Motor neuron (in vitro differentiated cells): ENCODE measurements around the gene MMP17. TPM values are rescaled to one million over a fixed set of nuclear protein-coding genes. Genes with fewer than 3 reads are reported as not detected.

ENCODE experiments used
- ATAC-seq, 8 experiments: fragments of 200-7000 bp; cut with Tn5 transposase; replicated peaks in 6 of 8; 2 replicates each; pipeline ENCODE4 v1.8.0; 2021; ENCODE audit warnings: mild to moderate bottlenecking in 8 of 8, moderate library complexity in 8 of 8
- H3K27ac ChIP-seq, 2 donors: fragments of 250-450 bp; sonication (Bioruptor Pico); 2 replicates each; pipeline ENCODE4 v1.9.0; 2021; ENCODE audit warnings: antibody characterized with exemption in 2 of 2, mild to moderate bottlenecking in 2 of 2, moderate library complexity in 1 of 2
- H3K4me1 ChIP-seq, 2 donors: fragments of 250-450 bp; sonication (Bioruptor Pico); replicated peaks in 1 of 2; 2 replicates each; pipeline ENCODE4 v1.6.1; 2021; ENCODE audit warnings: antibody characterized with exemption in 2 of 2, mild to moderate bottlenecking in 2 of 2, moderate library complexity in 1 of 2
- H3K4me3 ChIP-seq, 5 donors: fragments of 250-450 bp; sonication (Bioruptor Pico); 2 replicates each; pipeline ENCODE4 v1.9.0; 2021; ENCODE audit warnings: antibody characterized with exemption in 5 of 5, mild to moderate bottlenecking in 5 of 5, moderate library complexity in 4 of 5
- WGBS, 10 experiments: fragments of 450-650 bp; shearing (Covaris generic); methylation state at CpG; one replicate each; pipeline ENCODE4 v1.0.0; 2022; 5-methylcytosine and 5-hydroxymethylcytosine counted together
- in situ Hi-C, 9 experiments: fragments of 400-800 bp; cut with MboI; loops; one replicate each; pipeline ENCODE4 v1.15.0; 2021; ENCODE audit warnings: low sequenced_read_pairs in 9 of 9, low pct_unique_long_range_greater_than_20kb in 2 of 9; ENCODE audit not compliant: unreplicated experiment in 9 of 9
- total RNA-seq, 8 experiments: library from RNA; unstranded; fragments of 300-600 nt; gene quantifications; 2 replicates each; pipeline versions ENCODE4 v1.2.3 to v1.2.4, GENCODE V29; 2022

MMP17 gene
- total RNA-seq, 8 experiments from 2014 or later, result 8.2 to 118 (median 15.3) TPM

- Histone ChIP-seq H3K4me1 (peaks cover 7 to 10% of the 10 kb centered on the region in 2 donors), H3K27ac (no peak overlapping the region), H3K4me3 (no peak overlapping the region)
- in situ Hi-C loops, result no loop called here
- ATAC-seq, result no peak
- WGBS, 10 experiments, result 70 to 93% (median 80%) methylated on average over 2 to 3 of the region's 6 CpGs; no CpG with 5 or more reads in 7 of the 10 experiments
These were observed 72.2 kb downstream of the MMP17 start for GRCh38 chr12:131900397-131900796.

Other genes with a start within 250 kb of the MMP17 start
- 10 to 100 TPM; 25.2 to 84.4 (median 29.3) TPM for gene SFSWAP, start 117.3 kb upstream of the MMP17 start, total RNA-seq
- gene ULK1, start 66.2 kb downstream of the MMP17 start, total RNA-seq, result 10 to 100 TPM in 7 of 8 experiments, 1 to 10 TPM in 1; 9.8 to 37.9 (median 20.1) TPM
- 10 to 100 TPM in 4 of 8 experiments, 1 to 10 TPM in 4; 3.1 to 51.2 (median 10.5) TPM for gene PUS1, start 100.9 kb downstream of the MMP17 start, total RNA-seq
- 10 to 100 TPM in 7 of 8 experiments, 1 to 10 TPM in 1; 7.7 to 44.8 (median 17.2) TPM for gene EP400, start 121.5 kb downstream of the MMP17 start, total RNA-seq